H9 (cell line): ENCODE results near the gene ST6GALNAC3. TPM values are rescaled to one million over a fixed set of nuclear protein-coding genes. Genes with fewer than 3 reads are reported as not detected.

Source experiments
- DNase-seq: peaks from one replicate; pipeline ENCODE4 v3.0.0-alpha.2; 2017
- H2AFZ ChIP-seq: one replicate; pipeline ENCODE4 v1.6.1; 2013; ENCODE audit warnings: mild to moderate bottlenecking, low read length, control low read depth, moderate library complexity
- H2AK5ac ChIP-seq: 2 replicates; pipeline ENCODE4 v1.6.1; 2013; ENCODE audit warnings: low read length, control low read depth, mixed read lengths; ENCODE audit not compliant: insufficient read length
- H2BK120ac ChIP-seq: one replicate; pipeline ENCODE4 v1.6.1; 2013; ENCODE audit warnings: low read depth, mild to moderate bottlenecking, low read length, control low read depth, inconsistent platforms; ENCODE audit not compliant: poor library complexity, severe bottlenecking
- H2BK12ac ChIP-seq: 2 replicates; pipeline ENCODE4 v1.6.1; 2013; ENCODE audit warnings: low read length, control low read depth, mixed read lengths, low read depth; ENCODE audit not compliant: insufficient read length
- H2BK15ac ChIP-seq: 2 replicates; pipeline ENCODE4 v1.6.1; 2013; ENCODE audit warnings: low read depth, low read length, control low read depth
- H2BK20ac ChIP-seq: one replicate; pipeline ENCODE4 v1.6.1; 2013; ENCODE audit warnings: low read depth, mild to moderate bottlenecking, low read length, control low read depth, inconsistent platforms; ENCODE audit not compliant: poor library complexity, severe bottlenecking
- H2BK5ac ChIP-seq: 2 replicates; pipeline ENCODE4 v1.6.1; 2013; ENCODE audit warnings: low read length, control low read depth, mixed read lengths; ENCODE audit not compliant: insufficient read length
- H3K14ac ChIP-seq: 2 replicates; pipeline ENCODE4 v1.6.1; 2013; ENCODE audit warnings: low read length, control low read depth; ENCODE audit not compliant: insufficient read depth
- H3K18ac ChIP-seq: 2 replicates; pipeline ENCODE4 v1.6.1; 2013; ENCODE audit warnings: low read depth, mild to moderate bottlenecking, mixed read lengths, low read length, control low read depth; ENCODE audit not compliant: insufficient read length
- H3K23ac ChIP-seq: 2 replicates; pipeline ENCODE4 v1.6.1; 2013; ENCODE audit warnings: low read length, control low read depth, mixed read lengths, low read depth; ENCODE audit not compliant: insufficient read length
- H3K23me2 ChIP-seq: 2 replicates; pipeline ENCODE4 v1.6.1; 2013; ENCODE audit warnings: low read depth, mild to moderate bottlenecking, mixed read lengths, low read length, control low read depth; ENCODE audit not compliant: insufficient read length, poor library complexity, severe bottlenecking
- H3K27ac ChIP-seq: 2 replicates; pipeline ENCODE4 v1.5.1; 2013; ENCODE audit warnings: low read length, control low read depth, mixed read lengths, low read depth; ENCODE audit not compliant: insufficient read length
- H3K27me3 ChIP-seq: 2 replicates; pipeline ENCODE4 v1.6.1; 2013; ENCODE audit warnings: low read length, control low read depth, inconsistent platforms; ENCODE audit not compliant: insufficient read depth
- H3K4ac ChIP-seq: 2 replicates; pipeline ENCODE4 v1.6.1; 2013; ENCODE audit warnings: low read depth, mild to moderate bottlenecking, control low read depth, inconsistent platforms, low read length, moderate library complexity
- H3K4me1 ChIP-seq: 2 replicates; pipeline ENCODE4 v1.6.1; 2013; ENCODE audit warnings: low read length, control low read depth, inconsistent platforms; ENCODE audit not compliant: insufficient read depth
- H3K4me2 ChIP-seq: 2 replicates; pipeline ENCODE4 v1.6.1; 2013; ENCODE audit warnings: low read length, control low read depth, mixed read lengths; ENCODE audit not compliant: insufficient read length, insufficient read depth
- H3K56ac ChIP-seq: 2 replicates; pipeline ENCODE4 v1.6.1; 2013; ENCODE audit warnings: low read depth, mild to moderate bottlenecking, mixed read lengths, low read length, control low read depth; ENCODE audit not compliant: insufficient read length
- H3K79me1 ChIP-seq: 2 replicates; pipeline ENCODE4 v1.6.1; 2013; ENCODE audit warnings: low read depth, mild to moderate bottlenecking, moderate library complexity, low read length, control low read depth, inconsistent platforms; ENCODE audit not compliant: insufficient read depth, poor library complexity, severe bottlenecking
- H3K79me2 ChIP-seq: 2 replicates; pipeline ENCODE4 v1.6.1; 2013; ENCODE audit warnings: low read length, control low read depth, inconsistent platforms; ENCODE audit not compliant: insufficient read depth
- H3K9ac ChIP-seq: 2 replicates; pipeline ENCODE4 v1.6.1; 2013; ENCODE audit warnings: low read length, control low read depth, mixed read lengths; ENCODE audit not compliant: insufficient read length; ENCODE audit errors: extremely low read depth
- H3K9me3 ChIP-seq: one replicate; pipeline ENCODE4 v1.6.1; 2013; ENCODE audit warnings: low read depth, low read length, inconsistent platforms; ENCODE audit not compliant: control insufficient read depth
- H3T11ph ChIP-seq: one replicate; pipeline ENCODE4 v1.6.1; 2013; ENCODE audit warnings: mild to moderate bottlenecking, low read length, control low read depth, inconsistent platforms
- H4K20me1 ChIP-seq: one replicate; pipeline ENCODE4 v1.6.1; 2013; ENCODE audit not compliant: control insufficient read depth, insufficient read length, insufficient read depth
- H4K5ac ChIP-seq: 2 replicates; pipeline ENCODE4 v1.6.1; 2013; ENCODE audit warnings: low read depth, mild to moderate bottlenecking, mixed read lengths, low read length, control low read depth; ENCODE audit not compliant: insufficient read length
- H4K8ac ChIP-seq: replicated peaks from 2 replicates; pipeline ENCODE4 v1.6.1; 2013; ENCODE audit warnings: low read length, control low read depth, mixed read lengths, low read depth; ENCODE audit not compliant: insufficient read length
- H4K91ac ChIP-seq: 2 replicates; pipeline ENCODE4 v1.6.1; 2013; ENCODE audit warnings: low read depth, mild to moderate bottlenecking, moderate library complexity, mixed read lengths, low read length, control low read depth; ENCODE audit not compliant: insufficient read length
- H3K27ac Mint-ChIP-seq, 3 experiments: 2 replicates in 2 of 3; 3 replicates in 1 of 3; pipeline ENCODE4 v1.8.0; 2020 to 2021; ENCODE audit warnings: mixed read lengths in 3 of 3, mild to moderate bottlenecking in 1 of 3, moderate library complexity in 1 of 3
- H3K27me3 Mint-ChIP-seq: 2 replicates; pipeline ENCODE4 v1.8.0; 2021; ENCODE audit warnings: low read depth, mild to moderate bottlenecking, moderate library complexity, mixed read lengths
- H3K36me3 Mint-ChIP-seq, 3 experiments: 2 replicates in 2 of 3; 3 replicates in 1 of 3; pipeline ENCODE4 v1.8.0; 2020 to 2021; ENCODE audit warnings: low read depth in 3 of 3, mixed read lengths in 3 of 3; ENCODE audit not compliant: insufficient read depth in 1 of 3
- H3K4me1 Mint-ChIP-seq, 2 experiments: 2 replicates each; pipeline ENCODE4 v1.8.0; 2020; ENCODE audit warnings: mixed read lengths in 2 of 2
- H3K4me3 Mint-ChIP-seq, 2 experiments: 2 replicates in 1 of 2; 3 replicates in 1 of 2; pipeline ENCODE4 v1.8.0; 2020 to 2021; ENCODE audit warnings: mild to moderate bottlenecking in 2 of 2, mixed read lengths in 2 of 2, moderate library complexity in 1 of 2
- H3K9me3 Mint-ChIP-seq, 2 experiments: 2 replicates in 1 of 2; 3 replicates in 1 of 2; pipeline ENCODE4 v1.8.0; 2020; ENCODE audit warnings: mild to moderate bottlenecking in 2 of 2, mixed read lengths in 2 of 2, moderate library complexity in 1 of 2
- CTCF ChIP-seq: fragments of 200-600 bp; sonication (generic); conservative IDR thresholded peaks from 3 replicates; pipeline ENCODE4 v1.8.0; 2021; ENCODE audit warnings: antibody characterized with exemption, mild to moderate bottlenecking
- WGBS: extraction: QIAGEN DNeasy Blood & Tissue Kit; methylation state at CpG from one replicate; pipeline ENCODE4 v1.1.7; 2013; ENCODE audit warnings: missing lambda C conversion rate, low lambda C conversion rate, mixed read lengths; ENCODE audit not compliant: insufficient read length; ENCODE audit errors: extremely low coverage; 5-methylcytosine and 5-hydroxymethylcytosine counted together
- total RNA-seq: library from RNA; stranded (reverse); gene quantifications from 2 replicates; pipeline ENCODE4 v1.2.1, GENCODE V29; 2021

ST6GALNAC3 gene
- total RNA-seq, 1 experiment from 2014 or later, result 11.2 TPM

- no peaks in the 10 kb centered on the region for H3K9me3 ChIP-seq
- peaks cover 13% of the 10 kb centered on the region for H3K4me1 ChIP-seq
- Mint-ChIP-seq H3K9me3 (no peaks in the 10 kb centered on the region), H3K27ac (peak overlapping the region in 1 of 3 experiments; percentile 62; a peak in 2 of 7 replicates), H3K27me3 (no peaks in the 10 kb centered on the region), H3K4me1 (peaks cover 56 to 72% of the 10 kb centered on the region in 2 experiments), H3K4me3 (no peak overlapping the region), H3K36me3 (peaks cover 0 to 11% (median 4%) of the 10 kb centered on the region in 3 experiments; a peak in 4 of 7 replicates)
- H3K4me2 ChIP-seq, result no peak overlapping the region
- no peaks in the 10 kb centered on the region for H3K79me2 ChIP-seq
- no peak for DNase-seq
- no peak overlapping the region for H4K8ac ChIP-seq
- no peak overlapping the region for H2AFZ ChIP-seq
- H4K5ac ChIP-seq, result no peak overlapping the region
- H2BK20ac ChIP-seq, result no peak overlapping the region
- no peak overlapping the region for H2BK5ac ChIP-seq
- H3T11ph ChIP-seq, result no peak overlapping the region
- peak overlapping the region; percentile 31 for H4K91ac ChIP-seq
- H3K27ac ChIP-seq, result no peak overlapping the region
- H2AK5ac ChIP-seq, result no peak overlapping the region
- H2BK12ac ChIP-seq, result no peak overlapping the region
- no peak overlapping the region for H3K4ac ChIP-seq
- H2BK15ac ChIP-seq, result no peak overlapping the region
- no peaks in the 10 kb centered on the region for H4K20me1 ChIP-seq
- no peak overlapping the region for H2BK120ac ChIP-seq
- no peak overlapping the region for H3K56ac ChIP-seq
- H3K23me2 ChIP-seq, result no peaks in the 10 kb centered on the region
- no peaks in the 10 kb centered on the region for H3K27me3 ChIP-seq
- H3K79me1 ChIP-seq, result no peaks in the 10 kb centered on the region
- WGBS, result no CpG with 5 or more reads among the region's 4 CpGs
- H3K23ac ChIP-seq, result no peak overlapping the region
- no peak overlapping the region for H3K14ac ChIP-seq
- no peak overlapping the region for H3K9ac ChIP-seq
- no peak overlapping the region for H3K18ac ChIP-seq
- no peak for TF ChIP-seq CTCF
These were observed 158.1 kb downstream of the ST6GALNAC3 start for GRCh38 chr1:76232666-76233065.
